BLaER1 (cell line): ENCODE results near the gene SCN4A.
A peak's percentile ranks its signal among the peaks of the same experiment; 100 is the strongest.

ENCODE experiments used
- H3K27ac ChIP-seq: shearing (Covaris generic); formaldehyde crosslinking; 2 replicates; pipeline ENCODE4 v1.8.1; 2022
- H3K27me3 ChIP-seq: shearing (Covaris generic); formaldehyde crosslinking; 2 replicates; pipeline ENCODE4 v1.8.1; 2022
- H3K36me3 ChIP-seq: shearing (Covaris generic); formaldehyde crosslinking; 2 replicates; pipeline ENCODE4 v1.8.1; 2022
- H3K4me1 ChIP-seq: shearing (Covaris generic); formaldehyde crosslinking; 2 replicates; pipeline ENCODE4 v1.8.1; 2022
- H3K4me2 ChIP-seq: shearing (Covaris generic); formaldehyde crosslinking; 2 replicates; pipeline ENCODE4 v1.8.1; 2022
- H3K4me3 ChIP-seq: shearing (Covaris generic); formaldehyde crosslinking; 2 replicates; pipeline ENCODE4 v1.8.1; 2022
- H3K9ac ChIP-seq: shearing (Covaris generic); formaldehyde crosslinking; 2 replicates; pipeline ENCODE4 v1.8.1; 2022
- H3K9me3 ChIP-seq: shearing (Covaris generic); formaldehyde crosslinking; 2 replicates; pipeline ENCODE4 v1.8.1; 2022
- H4K20me1 ChIP-seq: shearing (Covaris generic); formaldehyde crosslinking; 2 replicates; pipeline ENCODE4 v1.8.1; 2022
- Cebpa-rat ChIP-seq: shearing (Covaris generic); IDR thresholded peaks from 2 replicates; pipeline ENCODE4 v1.8.1; 2022

SCN4A gene

GRCh38 chr17:63956296-63956920 lies 16.3 kb downstream of the SCN4A start:
- no peaks in the 10 kb centered on the region for H3K9me3 ChIP-seq
- H3K4me3 ChIP-seq, result no peak overlapping the region
- H3K27me3 ChIP-seq, result no peaks in the 10 kb centered on the region
- no peak for TF ChIP-seq Cebpa-rat
- H3K36me3 ChIP-seq, result no peaks in the 10 kb centered on the region
- H3K4me1 ChIP-seq, result peaks cover 71% of the 10 kb centered on the region
- no peaks in the 10 kb centered on the region for H4K20me1 ChIP-seq
- H3K27ac ChIP-seq, result 0 out of 2 replicates have a peak overlapping the region, but pooled peaks have one; percentile 14
- no peak overlapping the region for H3K4me2 ChIP-seq
- no peak overlapping the region for H3K9ac ChIP-seq

- H3K27me3 ChIP-seq, result no peaks in the 10 kb centered on the region
- H4K20me1 ChIP-seq, result no peaks in the 10 kb centered on the region
- H3K4me1 ChIP-seq, result peaks cover 71% of the 10 kb centered on the region
- 0 out of 2 replicates have a peak overlapping the region, but pooled peaks have one; percentile 14 for H3K27ac ChIP-seq
- no peaks in the 10 kb centered on the region for H3K9me3 ChIP-seq
- peak overlapping the region; percentile 91; the same call in 1 of the 2 replicates for H3K4me2 ChIP-seq
- no peak for TF ChIP-seq Cebpa-rat
- no peaks in the 10 kb centered on the region for H3K36me3 ChIP-seq
- no peak overlapping the region for H3K4me3 ChIP-seq
- H3K9ac ChIP-seq, result peak overlapping the region; percentile 21; the same call in 1 of the 2 replicates
Measured at GRCh38 chr17:63955791-63956190, 16.9 kb downstream of the SCN4A start.

GRCh38 chr17:63955232-63955631 lies 17.5 kb downstream of the SCN4A start:
- Histone ChIP-seq H4K20me1 (no peaks in the 10 kb centered on the region), H3K4me1 (peaks cover 71% of the 10 kb centered on the region), H3K9me3 (no peaks in the 10 kb centered on the region), H3K4me3 (no peak overlapping the region), H3K9ac (peak overlapping the region; percentile 73; the same call in 1 of the 2 replicates), H3K27ac (peak overlapping the region; percentile 84; the same call in 1 of the 2 replicates), H3K36me3 (no peaks in the 10 kb centered on the region), H3K27me3 (no peaks in the 10 kb centered on the region), H3K4me2 (peak overlapping the region; percentile 91)
- TF ChIP-seq Cebpa-rat, result no peak

DNA sequence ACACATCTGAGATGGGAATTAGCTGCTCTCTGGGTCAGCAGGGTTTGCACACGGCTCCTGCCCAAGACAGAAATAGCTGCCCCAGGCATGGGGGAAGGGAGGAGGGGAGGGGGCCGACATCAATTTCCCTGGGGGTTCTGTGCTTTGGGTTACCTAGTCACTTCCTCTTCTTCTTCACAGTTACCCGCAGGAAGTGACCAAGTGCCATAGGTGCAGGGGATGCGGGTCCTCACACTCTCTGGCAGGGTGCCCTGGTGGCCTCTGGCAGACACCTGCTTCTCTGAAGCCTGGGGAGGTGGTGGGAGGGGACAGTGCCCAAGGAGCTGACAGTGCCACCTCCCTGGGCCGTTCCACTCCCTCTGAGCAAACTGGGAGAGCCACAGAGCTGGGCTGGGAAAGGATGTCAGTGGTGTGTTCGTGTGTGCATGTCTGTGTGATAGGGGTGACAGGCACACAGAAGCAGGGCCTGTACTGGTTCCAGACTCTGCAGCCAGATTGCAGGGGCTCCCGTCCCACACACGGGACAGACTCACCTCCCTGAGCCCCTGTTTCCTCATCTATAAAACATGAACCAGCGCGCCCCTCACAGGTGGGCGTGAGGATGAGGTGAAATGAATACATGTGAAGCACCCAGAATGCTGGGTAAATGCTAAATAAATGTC lies 18.2 kb downstream of the SCN4A start:
- Histone ChIP-seq H3K27me3 (no peaks in the 10 kb centered on the region), H3K4me3 (peak overlapping the region; percentile 43; the same call in 1 of the 2 replicates), H3K4me1 (peaks cover 71% of the 10 kb centered on the region), H3K9me3 (no peaks in the 10 kb centered on the region), H4K20me1 (no peaks in the 10 kb centered on the region), H3K9ac (peak overlapping the region; percentile 73; the same call in 1 of the 2 replicates), H3K4me2 (peak overlapping the region; percentile 91), H3K27ac (peak overlapping the region; percentile 84), H3K36me3 (no peaks in the 10 kb centered on the region)
- TF ChIP-seq Cebpa-rat, result no peak

- peak overlapping the region; percentile 91 for H3K4me2 ChIP-seq
- H4K20me1 ChIP-seq, result no peaks in the 10 kb centered on the region
- TF ChIP-seq Cebpa-rat, result no peak
- peak overlapping the region; percentile 41; the same call in 1 of the 2 replicates for H3K9ac ChIP-seq
- peaks cover 100% of the 10 kb centered on the region for H3K4me1 ChIP-seq
- H3K27ac ChIP-seq, result peak overlapping the region; percentile 65
- no peaks in the 10 kb centered on the region for H3K27me3 ChIP-seq
- H3K36me3 ChIP-seq, result no peaks in the 10 kb centered on the region
- no peak overlapping the region for H3K4me3 ChIP-seq
- no peaks in the 10 kb centered on the region for H3K9me3 ChIP-seq
Measured at GRCh38 chr17:63950940-63951907, 21.5 kb downstream of the SCN4A start.

- Histone ChIP-seq H3K27me3 (no peaks in the 10 kb centered on the region), H3K4me1 (peaks cover 100% of the 10 kb centered on the region), H3K4me3 (no peak overlapping the region), H3K27ac (peak overlapping the region; percentile 65), H3K4me2 (peak overlapping the region; percentile 91), H3K9ac (peak overlapping the region; percentile 41; the same call in 1 of the 2 replicates), H3K9me3 (no peaks in the 10 kb centered on the region), H4K20me1 (no peaks in the 10 kb centered on the region), H3K36me3 (no peaks in the 10 kb centered on the region)
- no peak for TF ChIP-seq Cebpa-rat
Measured at GRCh38 chr17:63949576-63950250, 23.0 kb downstream of the SCN4A start.

GRCh38 chr17:63948521-63948920 lies 24.2 kb downstream of the SCN4A start:
- Histone ChIP-seq H3K27me3 (no peaks in the 10 kb centered on the region), H4K20me1 (no peaks in the 10 kb centered on the region), H3K36me3 (no peaks in the 10 kb centered on the region), H3K9ac (0 out of 2 replicates have a peak overlapping the region, but pooled peaks have one; percentile 38), H3K9me3 (no peaks in the 10 kb centered on the region), H3K4me2 (peak overlapping the region; percentile 91), H3K4me3 (no peak overlapping the region), H3K27ac (peak overlapping the region; percentile 60), H3K4me1 (peaks cover 100% of the 10 kb centered on the region)
- no peak for TF ChIP-seq Cebpa-rat

DNA sequence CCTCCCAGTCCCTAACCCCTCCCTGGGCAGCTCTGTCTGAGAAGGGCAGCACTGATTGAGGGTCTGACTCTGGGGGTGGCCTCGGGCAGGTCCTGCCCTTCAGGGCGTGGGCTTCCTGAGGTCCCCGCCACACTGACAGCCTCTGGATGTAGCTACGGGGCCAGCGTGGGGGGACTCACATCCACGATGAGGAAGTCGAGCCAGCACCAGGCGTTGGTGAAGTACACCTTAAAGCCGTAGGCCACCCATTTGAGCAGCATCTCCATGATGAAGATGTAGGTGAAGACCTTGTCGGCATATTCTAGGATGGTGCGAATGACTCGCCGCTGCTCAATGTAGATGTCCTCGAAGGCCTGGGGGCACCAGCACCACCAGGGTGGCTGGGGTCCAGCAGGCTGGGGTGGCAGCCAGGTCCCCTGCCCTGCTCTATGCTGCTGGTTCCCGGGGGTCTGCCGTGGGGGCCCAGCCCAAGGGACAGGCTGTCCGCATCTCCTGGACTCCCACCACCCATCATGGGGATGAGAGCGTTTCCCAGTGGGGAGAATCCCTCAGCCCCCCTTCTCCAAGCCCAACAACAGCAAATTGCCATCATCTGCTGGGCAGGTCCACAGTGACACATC lies 24.9 kb downstream of the SCN4A start:
- Histone ChIP-seq H3K27me3 (no peaks in the 10 kb centered on the region), H3K9ac (peak overlapping the region; percentile 38; the same call in 1 of the 2 replicates), H3K4me1 (peaks cover 96% of the 10 kb centered on the region), H4K20me1 (no peaks in the 10 kb centered on the region), H3K36me3 (no peaks in the 10 kb centered on the region), H3K4me2 (peak overlapping the region; percentile 91), H3K9me3 (no peaks in the 10 kb centered on the region), H3K4me3 (no peak overlapping the region), H3K27ac (peak overlapping the region; percentile 60)
- TF ChIP-seq Cebpa-rat, result no peak
